Tibial nerve (tissue), 4 donors: ENCODE data around the gene FUT9. TPM values are rescaled to one million over a fixed set of nuclear protein-coding genes. Genes with fewer than 3 reads are reported as not detected.

Experiments
- DNase-seq, 2 donors: peaks; one replicate each; pipeline ENCODE4 v3.0.0-alpha.2; 2019; ENCODE audit warnings: low spot score in 2 of 2
- H3K27ac ChIP-seq, 4 donors: fragments of 200-600 bp; sonication (generic) in 3 of 4; one replicate each; pipeline ENCODE4 v1.5.1; 2017 to 2019; ENCODE audit warnings: mild to moderate bottlenecking in 1 of 4
- H3K27me3 ChIP-seq, 2 donors: fragments of 200-600 bp; sonication (generic) in 1 of 2; one replicate each; pipeline versions ENCODE4 v1.5.1 to v1.6.0; 2017 to 2019
- H3K36me3 ChIP-seq, 3 donors: fragments of 200-600 bp; sonication (generic); one replicate each; pipeline ENCODE4 v1.5.1; 2018 to 2019
- H3K4me1 ChIP-seq, 4 donors: fragments of 200-600 bp; sonication (generic) in 3 of 4; one replicate each; pipeline ENCODE4 v1.5.1; 2017 to 2019
- H3K4me3 ChIP-seq, 4 donors: fragments of 200-600 bp; sonication (generic) in 3 of 4; one replicate each; pipeline ENCODE4 v1.5.1; 2017 to 2019; ENCODE audit warnings: mild to moderate bottlenecking in 1 of 4, moderate library complexity in 1 of 4
- H3K9me3 ChIP-seq, 4 donors: fragments of 200-600 bp; sonication (generic) in 3 of 4; one replicate each; pipeline ENCODE4 v1.5.1; 2017 to 2019
- EP300 ChIP-seq, 2 donors: sonication (generic); formaldehyde crosslinking; IDR thresholded peaks; one replicate each; pipeline ENCODE4 v1.6.1; 2017; ENCODE audit warnings: antibody characterized with exemption in 2 of 2, mild to moderate bottlenecking in 1 of 2
- POLR2A ChIP-seq, 2 donors: fragments of 450-650 bp; IDR thresholded peaks; one replicate each; pipeline ENCODE4 v1.6.1; 2017; ENCODE audit warnings: antibody characterized with exemption in 2 of 2, mild to moderate bottlenecking in 2 of 2, moderate library complexity in 2 of 2
- WGBS, 2 donors: methylation state at CpG; one replicate each; pipeline ENCODE4 v1.1.5; 2018; 5-methylcytosine and 5-hydroxymethylcytosine counted together
- total RNA-seq, 4 donors: library from RNA; depleted of rRNA; stranded (reverse); fragments of >200 nt; gene quantifications; one replicate each; pipeline ENCODE4 v1.1.0, GENCODE V29; 2016
- TF ChIP-seq, protein P1 (sequence below), 5 experiments: fragments of 200-600 bp in 3 of 5; fragments of 450-650 bp in 2 of 5; sonication (generic) in 3 of 5; IDR thresholded peaks; one replicate each; pipeline ENCODE4 v1.5.1; 2016 to 2019; ENCODE audit warnings: antibody characterized with exemption in 5 of 5, mild to moderate bottlenecking in 3 of 5, moderate library complexity in 2 of 5

The FUT9 gene
- total RNA-seq, 4 donors from 2014 or later, result not detected

DNA sequence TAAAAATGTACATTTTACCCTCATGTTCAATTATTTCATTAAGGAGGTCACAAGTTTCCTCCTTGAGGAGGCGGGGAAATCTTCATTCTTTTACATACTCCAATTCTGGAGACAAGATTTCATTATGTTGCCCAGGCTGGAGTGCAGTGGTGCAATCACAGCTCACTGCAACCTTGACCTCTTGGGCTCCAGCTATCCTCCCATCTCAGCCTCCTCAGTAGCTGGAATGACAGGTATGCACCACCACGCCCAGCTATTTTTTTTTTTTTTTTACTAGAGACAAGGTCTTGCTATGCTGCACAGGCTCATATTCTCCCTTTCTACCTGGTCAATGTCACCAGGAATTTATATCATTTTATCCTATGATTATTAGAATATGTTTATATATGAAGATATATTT is 85.8 kb downstream of the FUT9 start:
- H3K4me1 ChIP-seq, result no peaks in the 10 kb centered on the region
- no peak overlapping the region for H3K4me3 ChIP-seq
- H3K36me3 ChIP-seq, result no peaks in the 10 kb centered on the region
- no peaks in the 10 kb centered on the region for H3K27me3 ChIP-seq
- DNase-seq, result no peak
- no peaks in the 10 kb centered on the region for H3K9me3 ChIP-seq
- H3K27ac ChIP-seq, result no peak overlapping the region
- 75 to 85% methylated on average over 2 of the region's 2 CpGs for WGBS, 2 donors
- TF ChIP-seq POLR2A (IDR thresholded peaks at IDR 0.05), result no peak
- no peak for TF ChIP-seq EP300 (IDR thresholded peaks at IDR 0.05)
- TF ChIP-seq, protein P1, sequence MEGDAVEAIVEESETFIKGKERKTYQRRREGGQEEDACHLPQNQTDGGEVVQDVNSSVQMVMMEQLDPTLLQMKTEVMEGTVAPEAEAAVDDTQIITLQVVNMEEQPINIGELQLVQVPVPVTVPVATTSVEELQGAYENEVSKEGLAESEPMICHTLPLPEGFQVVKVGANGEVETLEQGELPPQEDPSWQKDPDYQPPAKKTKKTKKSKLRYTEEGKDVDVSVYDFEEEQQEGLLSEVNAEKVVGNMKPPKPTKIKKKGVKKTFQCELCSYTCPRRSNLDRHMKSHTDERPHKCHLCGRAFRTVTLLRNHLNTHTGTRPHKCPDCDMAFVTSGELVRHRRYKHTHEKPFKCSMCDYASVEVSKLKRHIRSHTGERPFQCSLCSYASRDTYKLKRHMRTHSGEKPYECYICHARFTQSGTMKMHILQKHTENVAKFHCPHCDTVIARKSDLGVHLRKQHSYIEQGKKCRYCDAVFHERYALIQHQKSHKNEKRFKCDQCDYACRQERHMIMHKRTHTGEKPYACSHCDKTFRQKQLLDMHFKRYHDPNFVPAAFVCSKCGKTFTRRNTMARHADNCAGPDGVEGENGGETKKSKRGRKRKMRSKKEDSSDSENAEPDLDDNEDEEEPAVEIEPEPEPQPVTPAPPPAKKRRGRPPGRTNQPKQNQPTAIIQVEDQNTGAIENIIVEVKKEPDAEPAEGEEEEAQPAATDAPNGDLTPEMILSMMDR (IDR thresholded peaks at IDR 0.05), result no peak

DNA sequence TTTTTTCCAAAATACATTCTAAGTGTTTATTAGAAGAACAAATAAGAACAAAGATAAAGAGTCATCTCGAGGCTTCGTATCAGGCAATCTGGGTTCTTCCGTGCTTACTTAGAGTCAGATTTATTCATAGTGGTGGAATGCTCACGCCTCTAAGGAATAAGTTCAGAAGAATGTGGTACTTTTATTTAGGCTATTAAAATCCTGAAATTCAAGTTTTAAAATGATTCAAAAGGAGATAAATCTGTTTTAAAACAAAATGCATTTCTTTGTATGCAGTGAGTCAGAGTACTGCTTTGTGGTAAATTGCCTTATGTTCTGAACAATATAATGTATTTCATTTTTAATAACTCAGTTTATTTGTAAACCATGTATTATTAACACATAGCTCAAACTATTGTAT is 89.1 kb downstream of the FUT9 start:
- 84 to 88% methylated on average over 4 of the region's 4 CpGs for WGBS, 2 donors
- Histone ChIP-seq H3K27ac (no peak overlapping the region), H3K27me3 (no peaks in the 10 kb centered on the region), H3K9me3 (no peaks in the 10 kb centered on the region), H3K36me3 (no peaks in the 10 kb centered on the region), H3K4me3 (no peak overlapping the region), H3K4me1 (no peaks in the 10 kb centered on the region)
- no peak for TF ChIP-seq POLR2A (IDR thresholded peaks at IDR 0.05)
- TF ChIP-seq, protein P1 (IDR thresholded peaks at IDR 0.05), result no peak
- no peak for TF ChIP-seq EP300 (IDR thresholded peaks at IDR 0.05)
- no peak for DNase-seq

DNA sequence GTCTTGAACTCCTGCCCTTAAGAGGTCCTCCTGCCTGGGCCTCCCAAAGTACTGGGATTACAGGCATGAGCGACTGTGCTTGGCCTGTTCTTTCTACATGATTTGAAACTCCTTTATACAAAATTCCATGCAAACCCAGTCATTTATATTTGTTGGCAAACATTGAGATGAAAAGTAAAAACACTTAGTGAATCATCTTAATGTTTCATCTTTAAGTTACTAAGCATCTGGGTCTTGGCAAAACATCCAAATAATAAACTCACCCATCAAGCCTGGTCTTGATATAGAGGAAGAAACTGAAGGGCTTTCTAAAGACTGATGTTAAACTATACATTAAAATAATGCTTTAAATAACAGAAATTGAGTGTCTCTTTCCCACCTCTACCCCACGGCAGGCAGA is 95.1 kb downstream of the FUT9 start:
- TF ChIP-seq POLR2A (IDR thresholded peaks at IDR 0.05) (no peak), EP300 (IDR thresholded peaks at IDR 0.05) (no peak)
- TF ChIP-seq, protein P1 (IDR thresholded peaks at IDR 0.05), result no peak
- Histone ChIP-seq H3K9me3 (no peaks in the 10 kb centered on the region), H3K27ac (no peak overlapping the region), H3K4me1 (no peaks in the 10 kb centered on the region), H3K36me3 (no peaks in the 10 kb centered on the region), H3K27me3 (no peaks in the 10 kb centered on the region), H3K4me3 (no peak overlapping the region)
- no peak for DNase-seq
- WGBS, 2 donors, result 87 to 88% methylated on average over 2 of the region's 2 CpGs

DNA sequence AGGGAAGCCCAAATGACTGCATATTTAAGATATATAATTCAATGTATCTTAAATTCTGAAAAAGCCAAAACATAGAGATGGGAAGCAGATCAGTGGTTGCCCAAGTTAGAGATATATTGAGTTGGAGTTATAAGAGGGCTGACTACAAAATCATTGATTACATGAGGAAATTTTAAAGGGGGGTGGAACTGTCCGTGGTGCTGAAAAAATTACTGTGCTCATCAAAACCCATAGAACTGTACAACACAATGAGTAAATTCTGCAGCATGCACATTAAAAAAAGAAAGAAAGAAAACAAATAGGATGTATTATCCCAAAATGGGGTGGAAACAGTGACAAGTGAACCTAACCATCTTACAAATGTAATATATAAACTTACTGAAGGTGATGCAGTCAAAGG is 100.9 kb downstream of the FUT9 start:
- TF ChIP-seq POLR2A (IDR thresholded peaks at IDR 0.05) (no peak), EP300 (IDR thresholded peaks at IDR 0.05) (no peak)
- TF ChIP-seq, protein P1 (IDR thresholded peaks at IDR 0.05), result no peak
- Histone ChIP-seq H3K4me1 (no peaks in the 10 kb centered on the region), H3K9me3 (no peaks in the 10 kb centered on the region), H3K27ac (no peak overlapping the region), H3K36me3 (no peaks in the 10 kb centered on the region), H3K27me3 (no peaks in the 10 kb centered on the region), H3K4me3 (no peak overlapping the region)
- WGBS, 2 donors, result 27 to 35% methylated on average over 1 of the region's 1 CpG
- DNase-seq, result no peak

DNA sequence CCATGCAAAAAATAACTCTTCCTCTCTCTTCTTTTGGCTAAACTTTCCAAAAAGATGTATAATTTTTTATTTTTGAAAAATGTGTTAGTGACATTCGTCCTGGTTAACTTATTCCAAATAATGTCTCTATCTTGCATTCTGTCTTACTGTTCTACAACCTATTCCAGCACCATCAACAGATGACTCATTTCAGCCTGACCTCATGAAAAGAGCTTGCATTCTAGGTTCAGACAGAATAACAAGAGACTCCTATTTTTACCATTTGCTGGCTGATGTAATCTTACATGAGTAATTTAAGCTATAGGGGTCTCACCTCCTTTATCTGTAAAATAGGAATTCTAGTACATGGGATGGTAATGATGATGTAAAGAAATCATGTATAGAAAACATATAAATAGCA is 109.0 kb downstream of the FUT9 start:
- no peaks in the 10 kb centered on the region for H3K9me3 ChIP-seq
- H3K27me3 ChIP-seq, result no peaks in the 10 kb centered on the region
- WGBS, 2 donors, result 40 to 53% methylated on average over 1 of the region's 1 CpG
- no peaks in the 10 kb centered on the region for H3K36me3 ChIP-seq
- TF ChIP-seq EP300 (IDR thresholded peaks at IDR 0.05) (no peak), POLR2A (IDR thresholded peaks at IDR 0.05) (no peak)
- TF ChIP-seq, protein P1 (IDR thresholded peaks at IDR 0.05), result no peak
- no peak overlapping the region for H3K27ac ChIP-seq
- no peaks in the 10 kb centered on the region for H3K4me1 ChIP-seq
- H3K4me3 ChIP-seq, result no peak overlapping the region
- DNase-seq, result no peak
